NOMO-1 treated with dmso at 0.1 percent for 144 hours (cell line): ENCODE measurements around the gene WIPF1.

Experiments
- DNase-seq: peaks from one replicate; lab custom pipeline; 2025; ENCODE audit not compliant: unreplicated experiment; lab: John Stamatoyannopoulos, UW

The WIPF1 gene

DNA sequence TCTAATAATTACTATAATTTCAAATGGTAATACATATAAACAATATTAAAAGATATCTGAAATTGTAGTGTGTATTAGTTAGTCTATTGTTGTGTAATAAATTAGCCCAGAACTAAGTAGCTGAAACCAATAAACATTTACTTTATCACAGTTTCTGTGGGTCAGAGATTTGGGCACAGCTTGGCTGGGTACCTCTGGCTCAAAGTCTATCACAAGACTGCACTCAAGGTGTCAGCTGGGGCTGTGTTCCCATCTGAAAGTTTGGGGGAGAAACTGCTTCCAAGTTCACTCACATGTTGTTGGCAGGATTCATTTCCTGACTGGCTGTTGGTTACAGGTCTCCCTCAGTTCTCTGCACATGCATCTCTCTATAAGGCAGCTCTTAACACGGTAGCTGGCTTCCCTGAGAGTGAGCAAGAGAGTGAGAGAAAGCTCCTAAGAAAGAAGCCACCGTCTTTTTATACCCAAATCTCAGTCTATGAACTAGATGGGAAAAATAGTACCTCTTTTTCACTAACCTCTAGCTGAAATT lies 25.6 kb upstream of the WIPF1 start:
- no peak for DNase-seq

DNA sequence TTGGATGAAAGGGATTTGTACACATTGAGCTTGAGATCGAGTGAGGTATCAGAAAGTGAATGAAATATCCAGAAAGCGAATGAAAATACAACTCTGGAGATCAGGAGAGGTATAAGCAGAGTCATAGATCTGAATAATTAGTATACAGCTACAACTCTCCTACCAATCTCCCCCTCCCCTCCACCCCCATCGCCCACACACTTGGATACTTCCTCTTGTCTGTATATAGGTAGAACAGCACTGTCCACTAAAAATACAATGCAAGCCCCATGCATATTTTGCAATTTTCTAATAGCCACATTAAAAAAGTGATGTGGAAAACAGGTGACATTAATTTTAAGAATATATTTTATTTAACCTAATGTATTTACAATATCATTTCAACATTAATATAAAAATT lies 23.7 kb upstream of the WIPF1 start:
- DNase-seq, result no peak

DNA sequence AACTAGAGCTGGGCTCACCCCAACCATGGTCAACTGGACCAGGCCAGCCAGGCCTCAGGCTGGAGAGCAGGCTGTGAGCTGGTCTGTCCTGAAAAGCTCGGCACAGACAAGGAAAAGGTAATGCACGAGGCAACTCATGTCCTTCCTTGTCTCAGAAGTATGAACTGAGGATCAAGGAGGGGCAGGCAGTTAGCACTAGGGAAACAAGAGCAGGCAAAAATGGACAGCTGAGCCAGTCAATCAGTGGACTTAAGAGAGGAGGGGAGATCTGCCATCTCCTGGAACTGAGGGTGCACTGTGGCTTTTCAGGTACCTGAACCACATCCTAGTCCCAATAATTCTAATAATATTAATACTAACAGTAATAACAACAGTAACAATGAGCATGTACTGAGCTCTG lies 20.6 kb upstream of the WIPF1 start:
- no peak for DNase-seq

DNA sequence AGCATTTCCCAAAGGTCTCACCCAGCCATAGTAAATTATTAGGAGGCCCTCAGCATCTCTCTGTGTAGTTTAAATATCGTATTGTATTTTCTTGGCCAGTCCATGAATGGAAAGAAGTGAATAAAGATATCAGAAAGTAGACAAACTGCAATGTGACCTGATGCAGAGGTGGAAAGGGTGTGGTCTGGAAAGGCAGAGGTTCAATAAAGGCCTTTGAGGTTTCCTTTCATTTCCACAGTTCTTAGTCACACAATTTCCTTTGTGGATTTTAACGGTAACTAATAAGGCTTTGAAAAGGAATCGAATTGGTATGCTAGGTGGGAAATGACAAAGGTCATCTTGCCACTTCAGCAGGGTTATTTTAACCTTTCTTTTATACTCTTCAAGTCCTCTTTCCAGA lies 20.1 kb upstream of the WIPF1 start:
- no peak for DNase-seq

DNA sequence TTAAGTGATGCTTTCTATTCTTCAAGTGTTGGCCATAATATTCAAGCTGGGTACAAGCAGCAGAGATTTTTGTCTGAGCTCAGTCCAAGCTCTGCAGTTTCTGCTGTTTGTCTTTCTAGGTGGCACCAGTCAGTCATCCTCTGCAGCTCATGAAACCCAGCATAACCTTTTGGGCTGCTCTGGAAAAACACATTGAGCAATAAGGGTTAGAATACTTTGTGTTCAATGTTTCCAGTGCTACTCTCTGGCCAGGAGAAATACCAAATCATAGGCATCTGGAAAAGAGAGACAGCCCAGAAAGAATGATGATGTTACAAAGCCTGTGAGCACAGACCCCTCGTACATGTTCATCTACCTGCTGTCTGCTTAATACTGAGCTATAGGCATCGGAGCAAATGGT lies 19.5 kb upstream of the WIPF1 start:
- DNase-seq, result no peak

DNA sequence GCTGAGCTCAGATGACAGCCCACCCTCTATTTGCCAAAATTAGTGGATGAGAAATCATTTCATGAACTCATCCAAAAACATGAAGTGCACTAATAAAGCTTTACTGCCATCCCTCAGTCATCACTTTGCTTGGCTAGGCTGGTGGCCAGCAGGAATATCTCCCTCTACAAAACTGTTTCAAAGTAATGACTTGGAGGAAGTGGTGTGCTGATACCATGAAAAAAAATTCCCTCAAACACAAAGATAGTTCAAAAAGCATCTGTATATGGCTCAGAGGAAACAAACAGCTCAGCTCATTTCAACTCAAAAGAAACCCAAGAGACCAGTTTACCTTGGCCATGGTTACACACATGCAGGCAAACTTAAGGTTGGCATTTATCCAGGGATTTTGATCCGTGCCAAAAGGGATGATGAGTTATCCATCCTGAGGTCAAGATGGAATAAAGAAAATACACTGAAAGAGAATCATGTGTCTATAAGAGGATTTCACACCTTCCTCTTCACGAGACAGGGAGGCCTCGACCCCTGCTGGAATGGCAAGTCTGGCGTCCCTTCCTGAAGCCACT lies 18.4 kb upstream of the WIPF1 start:
- no peak for DNase-seq

DNA sequence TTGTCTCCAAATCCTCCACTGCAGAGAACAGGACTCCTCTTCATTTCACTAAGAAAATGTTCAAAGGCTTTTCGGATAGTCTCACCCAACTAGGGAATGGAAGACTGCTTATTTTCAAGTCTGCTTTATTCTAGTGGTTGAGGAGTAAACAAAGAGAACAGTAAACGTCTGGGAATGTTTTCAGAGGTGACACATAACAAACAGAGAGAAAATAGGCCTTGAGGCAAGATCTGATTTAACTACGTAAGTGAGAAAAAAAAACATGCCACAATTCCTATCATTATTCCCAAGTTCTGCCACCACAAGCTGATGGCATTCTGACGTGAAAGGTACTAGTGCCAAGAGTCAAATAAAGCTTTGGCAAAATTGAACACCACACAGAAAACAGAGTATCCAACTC lies 16.7 kb upstream of the WIPF1 start:
- DNase-seq, result no peak

DNA sequence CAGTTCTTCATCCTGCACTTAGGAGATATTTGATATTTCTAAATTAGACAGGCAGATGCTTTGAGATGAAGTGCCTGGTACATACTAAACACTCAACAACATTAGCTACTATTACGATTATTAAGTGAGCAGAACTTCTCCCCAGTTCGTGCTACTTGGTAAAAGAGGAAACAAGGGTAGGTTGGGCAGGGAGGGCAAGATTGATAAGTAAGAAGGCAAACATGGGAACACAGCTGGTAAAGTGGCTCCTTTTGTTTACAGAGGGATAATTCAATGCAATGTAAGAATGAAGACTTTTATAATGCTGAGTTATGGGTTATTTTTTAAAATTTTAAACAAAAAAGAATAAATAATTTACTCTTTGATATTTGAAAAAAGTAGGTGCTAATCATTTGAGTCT lies 15.9 kb upstream of the WIPF1 start:
- DNase-seq, result no peak

DNA sequence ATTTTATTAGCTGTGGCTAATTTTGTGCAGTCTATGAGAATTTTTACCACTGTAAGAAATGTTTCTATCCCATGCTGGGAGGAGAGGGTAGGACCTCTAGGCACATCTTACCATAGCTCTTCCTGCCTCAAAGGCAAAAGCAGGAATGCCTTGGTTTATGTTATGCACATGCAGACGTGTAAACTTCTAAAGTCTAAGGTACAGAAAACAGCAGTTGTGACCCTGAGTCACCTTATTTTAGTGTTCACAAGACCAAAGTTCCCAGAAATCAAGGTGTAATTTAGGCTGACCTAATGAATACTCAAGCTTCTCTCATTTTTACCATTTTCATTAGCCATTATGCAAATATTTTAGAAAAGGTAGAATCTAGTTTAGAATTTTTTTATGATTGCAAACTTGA lies 15.4 kb upstream of the WIPF1 start:
- DNase-seq, result no peak

DNA sequence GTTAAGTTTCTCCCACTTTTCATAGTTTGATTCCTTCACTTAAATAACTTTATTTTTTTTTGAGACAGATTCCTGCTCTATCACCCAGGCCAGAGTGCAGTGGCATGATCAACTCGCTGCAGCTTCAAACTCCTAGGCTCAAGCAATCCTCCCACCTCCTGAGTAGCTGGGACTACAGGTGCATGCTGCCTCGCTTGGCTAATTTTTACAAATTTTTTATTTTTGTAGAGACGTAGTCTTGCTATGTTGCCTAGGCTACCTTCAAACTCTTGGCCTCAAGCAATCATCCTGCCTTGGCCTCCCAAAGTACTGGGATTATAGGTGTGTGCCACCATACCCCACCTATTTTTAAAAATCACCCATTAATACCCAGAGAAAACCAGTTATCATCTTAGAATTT lies 14.2 kb upstream of the WIPF1 start:
- no peak for DNase-seq

DNA sequence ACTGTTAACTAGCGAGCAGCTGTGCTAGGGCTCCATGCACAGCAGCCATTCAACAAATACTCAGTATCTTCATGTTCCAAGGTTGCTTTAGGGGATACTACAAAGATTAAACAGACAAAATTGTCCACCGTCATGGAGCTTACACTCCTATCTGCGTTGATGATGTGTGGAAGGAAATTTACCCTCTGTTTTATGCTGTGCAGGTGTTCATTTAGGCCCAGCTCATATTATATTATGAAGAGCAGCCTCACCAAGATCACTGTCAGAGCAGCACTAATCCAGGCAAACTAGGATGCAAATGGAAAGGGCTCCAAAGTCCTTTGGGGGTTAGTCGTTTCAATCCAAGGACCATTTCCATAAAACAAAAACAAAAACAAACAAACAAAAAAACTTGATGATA lies 13.4 kb upstream of the WIPF1 start:
- no peak for DNase-seq

DNA sequence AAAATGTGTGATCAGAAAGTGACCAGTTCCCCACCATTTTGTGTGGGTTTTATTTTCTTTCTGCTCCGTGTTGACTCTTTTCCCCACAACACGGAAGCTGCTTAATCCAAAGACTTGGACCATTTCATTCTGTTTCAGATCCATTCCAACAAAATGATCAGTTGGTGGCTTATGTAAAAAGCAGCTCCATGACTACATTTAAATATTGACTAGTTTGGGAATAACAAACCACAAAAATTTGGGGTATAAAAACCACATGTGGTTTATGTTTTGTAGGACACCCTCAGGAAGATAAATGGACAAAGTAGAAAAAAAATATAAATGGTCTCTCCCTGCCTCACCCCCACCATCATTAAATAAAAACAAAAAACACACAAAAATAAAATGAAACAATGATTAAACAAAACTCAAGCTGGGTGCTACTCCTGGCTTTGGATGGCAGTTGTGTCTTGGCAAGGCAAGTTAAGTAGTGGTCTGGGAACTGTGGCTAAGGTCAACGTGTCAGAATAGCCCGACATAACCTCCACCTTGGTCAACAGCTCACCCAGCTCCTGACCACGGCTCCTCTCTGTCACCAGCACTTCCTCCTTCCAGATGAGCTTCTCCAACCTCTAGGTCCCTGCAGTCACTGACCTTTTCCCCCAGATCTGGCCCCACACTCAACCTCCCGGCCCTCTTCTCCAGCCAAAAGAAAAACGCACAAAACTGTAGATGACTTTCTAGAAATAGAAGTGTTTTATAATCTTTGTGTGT lies 12.8 kb upstream of the WIPF1 start:
- no peak for DNase-seq

DNA sequence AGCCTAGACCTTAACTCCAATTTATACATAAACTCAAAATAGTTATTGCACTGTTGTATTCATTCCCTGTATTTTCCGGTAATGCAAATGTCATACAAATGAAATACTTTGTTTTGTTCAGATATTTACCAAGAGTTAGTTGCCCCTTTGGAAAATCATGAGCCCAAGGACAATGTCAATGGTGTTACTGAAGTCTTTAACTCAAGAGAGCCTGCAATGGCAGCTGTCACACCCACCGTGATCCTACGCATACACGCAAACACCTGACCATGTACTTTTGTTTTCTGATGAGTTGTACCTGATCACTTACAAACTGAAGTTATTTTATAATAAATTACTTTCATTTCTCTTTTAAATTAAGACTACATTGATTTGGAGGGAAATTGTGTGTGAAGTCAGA lies 11.7 kb upstream of the WIPF1 start:
- DNase-seq, result no peak

DNA sequence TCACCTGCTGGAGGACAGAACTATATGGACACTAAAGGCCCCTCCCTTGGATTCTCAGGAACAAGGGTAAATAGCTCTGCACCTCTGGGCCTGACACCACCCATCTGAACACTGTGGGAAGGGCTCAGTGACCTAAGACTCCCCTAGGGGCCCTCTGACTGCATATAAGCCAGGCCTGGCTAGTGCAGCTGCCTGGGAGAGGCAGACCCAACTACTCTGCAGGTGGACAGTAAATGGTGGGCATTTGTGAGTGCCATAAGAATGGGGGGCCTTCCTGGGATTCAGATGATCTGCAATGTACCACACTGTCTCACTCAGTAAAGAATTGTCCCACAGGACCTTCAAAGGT lies 11.2 kb upstream of the WIPF1 start:
- no peak for DNase-seq

DNA sequence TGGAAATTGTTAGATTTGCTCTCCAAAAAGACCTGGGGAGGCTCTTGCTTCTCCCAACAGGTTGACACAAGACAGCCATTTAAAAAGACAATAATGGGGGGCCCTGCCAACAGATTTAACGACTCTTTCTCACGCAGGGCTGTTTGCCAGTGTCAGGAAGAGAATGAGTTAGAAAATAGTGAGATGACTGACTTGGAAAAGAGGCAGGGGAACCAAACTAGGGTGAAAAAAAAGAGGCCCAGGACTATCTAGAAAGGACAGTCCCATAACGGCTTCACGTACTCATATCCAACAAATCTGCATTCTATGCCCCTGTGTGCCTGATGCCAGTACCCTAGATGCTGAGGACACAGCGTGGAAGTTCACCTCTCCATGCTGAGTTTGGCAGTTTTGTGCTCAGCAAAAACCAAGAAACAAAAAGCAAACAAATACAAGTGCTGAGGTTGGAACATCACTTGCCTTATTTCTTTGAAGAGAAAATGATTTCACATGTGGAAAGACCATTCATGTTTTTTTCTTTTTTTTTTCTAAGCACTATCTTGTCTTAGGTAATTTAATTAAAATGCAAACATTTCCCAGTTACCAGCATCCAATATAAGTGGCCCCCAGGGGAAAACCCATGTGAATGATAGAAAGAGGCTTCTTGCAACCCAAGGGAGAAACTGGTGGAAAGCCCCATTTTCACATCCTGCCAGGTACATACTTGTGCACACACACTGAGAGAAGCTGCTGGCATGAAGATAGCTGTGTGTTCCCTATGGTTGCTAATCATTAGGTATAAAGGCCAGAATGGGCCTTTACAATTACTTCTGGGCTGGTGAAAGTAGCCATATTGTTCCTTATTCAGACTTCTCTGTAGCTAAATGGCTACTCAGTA lies 10.6 kb upstream of the WIPF1 start:
- no peak for DNase-seq

DNA sequence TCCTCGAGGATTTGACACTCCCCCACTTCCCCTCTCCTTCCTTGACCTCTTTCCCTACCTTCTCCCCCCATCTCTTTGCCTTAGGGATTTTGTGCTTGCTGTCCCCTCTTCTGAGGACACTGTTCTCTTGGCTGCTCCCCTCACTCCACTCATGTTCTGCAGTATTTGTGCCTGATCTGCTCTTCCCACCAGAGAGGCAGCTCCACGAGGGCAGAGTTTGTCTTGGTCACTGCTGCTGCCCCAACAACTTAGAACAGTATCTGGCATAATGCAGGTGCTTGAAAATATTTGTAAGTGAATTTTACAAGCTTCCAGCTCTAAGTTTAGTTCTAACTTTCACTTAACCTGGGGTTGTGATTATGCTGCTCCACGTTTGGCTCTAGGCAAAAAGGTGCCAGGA lies 10.0 kb upstream of the WIPF1 start:
- DNase-seq, result no peak

DNA sequence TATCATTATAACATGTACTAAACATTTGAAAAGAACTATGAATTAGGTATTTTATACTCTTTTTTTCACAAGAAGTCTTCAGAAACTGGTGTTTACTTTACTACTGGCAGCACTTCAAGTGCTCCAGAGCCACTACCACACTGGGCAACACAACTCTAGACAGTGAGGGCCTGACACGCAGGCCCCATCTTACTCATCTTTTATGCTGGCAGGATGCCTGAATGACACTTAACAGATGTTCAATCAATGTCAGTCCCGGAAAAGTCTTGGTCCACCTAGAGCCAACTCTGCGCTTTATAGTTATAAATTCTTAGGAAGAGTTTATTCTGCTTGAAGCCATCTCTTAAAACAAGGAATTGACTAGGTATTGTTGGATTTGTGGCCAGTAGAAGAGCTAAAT lies 8.7 kb upstream of the WIPF1 start:
- DNase-seq, result no peak

DNA sequence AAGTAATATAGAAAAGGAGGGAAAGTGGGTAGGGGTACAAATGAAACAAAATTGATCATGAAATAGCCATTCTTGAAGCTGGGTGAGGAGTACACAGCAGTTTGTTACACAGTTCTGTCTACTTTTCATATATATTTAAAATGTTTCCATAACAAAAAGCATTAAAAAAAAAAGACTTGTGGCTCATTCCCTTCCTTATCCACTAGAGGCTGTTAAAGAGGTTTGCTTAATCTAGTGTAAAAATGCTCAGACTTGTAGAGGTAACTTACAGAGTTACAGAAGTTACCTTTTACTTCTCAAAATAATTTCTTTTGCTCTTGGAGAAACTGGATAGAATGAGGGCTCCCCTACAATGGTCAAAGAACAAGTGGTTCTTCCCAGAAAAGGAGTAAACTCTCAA lies 8.1 kb upstream of the WIPF1 start:
- DNase-seq, result no peak

DNA sequence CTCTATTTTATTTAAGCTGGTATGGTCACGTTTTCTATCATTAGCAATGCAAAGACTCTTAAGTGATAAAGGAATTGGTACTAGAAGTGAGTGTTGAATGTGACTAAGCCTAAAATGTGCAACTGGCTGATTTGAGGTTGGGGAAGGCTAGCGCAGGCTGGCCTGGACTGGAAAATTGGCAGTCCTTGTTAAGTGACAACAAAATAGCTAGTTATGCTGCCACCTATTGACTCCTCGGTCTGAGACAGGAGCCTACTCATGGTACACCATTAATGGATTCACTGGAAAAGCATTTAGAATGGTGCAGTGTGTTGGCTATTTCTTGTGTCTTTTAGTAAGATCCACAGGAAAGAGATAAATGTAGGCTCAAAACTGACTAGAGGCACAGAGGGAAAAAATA lies 5.7 kb upstream of the WIPF1 start:
- no peak for DNase-seq

DNA sequence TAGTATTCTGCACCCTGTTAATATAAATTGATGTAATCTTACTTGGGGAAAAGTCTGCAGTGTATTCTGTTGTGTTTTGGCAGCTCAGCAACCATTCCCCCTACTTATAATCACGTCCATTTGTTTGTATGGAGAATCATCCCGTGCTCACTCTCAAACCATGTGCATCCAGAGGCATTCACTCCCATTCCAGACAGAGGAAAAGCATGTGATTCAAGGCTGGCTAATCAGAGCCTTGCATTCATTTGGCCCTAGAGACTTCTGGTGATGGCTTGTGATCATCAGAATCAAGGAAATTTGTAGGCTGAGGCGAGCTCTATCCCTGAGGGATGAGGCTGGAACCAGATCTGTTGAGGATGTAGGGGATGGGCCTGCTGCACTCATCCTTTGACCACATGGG lies 5.1 kb upstream of the WIPF1 start:
- no peak for DNase-seq

DNA sequence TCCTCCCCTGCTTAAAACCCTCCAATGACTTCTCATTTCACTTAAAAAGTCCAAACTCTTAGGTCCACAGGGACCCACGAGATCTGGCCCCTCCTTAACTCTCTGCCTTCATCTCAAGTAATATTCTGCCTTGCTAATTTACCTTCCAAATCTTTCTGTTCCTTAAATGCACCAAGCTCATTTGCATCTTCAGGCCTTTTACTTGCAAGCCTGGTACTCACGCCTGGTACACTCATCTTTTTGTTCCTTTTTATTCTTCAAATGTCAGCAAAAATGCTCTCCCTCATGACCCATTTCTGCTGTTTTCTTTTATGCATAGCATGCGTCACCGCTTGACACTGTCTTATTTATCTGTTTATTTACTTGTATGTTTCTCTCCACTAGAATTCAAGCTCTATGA lies 2.7 kb upstream of the WIPF1 start:
- no peak for DNase-seq

DNA sequence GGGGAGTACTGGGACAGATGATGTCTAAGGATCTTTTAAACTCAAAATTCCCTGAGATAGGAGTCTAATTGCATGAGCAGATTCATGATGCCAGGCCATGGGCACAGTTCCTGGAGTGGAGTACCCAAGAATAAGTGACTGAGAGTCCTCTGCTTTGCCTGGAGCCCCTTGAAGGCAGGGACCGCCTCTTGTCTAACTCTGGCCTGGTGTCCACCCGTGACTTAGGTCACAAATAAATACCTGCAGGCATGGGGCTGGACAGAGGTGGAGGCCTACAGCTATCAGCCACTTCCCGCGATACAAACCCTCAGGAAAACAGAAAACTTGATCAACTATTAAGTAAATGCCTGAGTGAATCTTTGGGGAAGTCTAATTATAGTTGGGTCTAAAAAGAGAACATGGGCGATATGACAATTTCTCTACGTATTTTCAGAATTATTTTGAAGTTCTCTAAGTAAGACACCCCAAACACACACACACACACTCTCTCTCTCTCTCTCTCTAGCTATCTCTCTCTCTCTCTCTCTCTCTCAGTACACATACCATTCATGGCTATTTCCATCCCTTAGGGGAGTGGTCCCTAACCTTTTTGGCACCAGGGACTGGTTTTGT lies 1.8 kb upstream of the WIPF1 start:
- DNase-seq, result no peak
